Vagina (tissue), 2 donors: ENCODE results near the gene SUN1.

Experiments used
- POLR2A ChIP-seq, 2 donors: fragments of 450-650 bp; IDR thresholded peaks; one replicate each; pipeline ENCODE4 v1.6.1; 2017; ENCODE audit warnings: antibody characterized with exemption in 2 of 2, mild to moderate bottlenecking in 2 of 2, moderate library complexity in 2 of 2
- TF ChIP-seq, protein P1 (sequence below), 3 experiments: fragments of 450-650 bp in 2 of 3; fragments of 200-600 bp in 1 of 3; sonication (generic) in 1 of 3; IDR thresholded peaks; one replicate each; pipeline ENCODE4 v1.5.1; 2017 to 2019; ENCODE audit warnings: antibody characterized with exemption in 3 of 3, mild to moderate bottlenecking in 2 of 3, moderate library complexity in 2 of 3

DNA sequence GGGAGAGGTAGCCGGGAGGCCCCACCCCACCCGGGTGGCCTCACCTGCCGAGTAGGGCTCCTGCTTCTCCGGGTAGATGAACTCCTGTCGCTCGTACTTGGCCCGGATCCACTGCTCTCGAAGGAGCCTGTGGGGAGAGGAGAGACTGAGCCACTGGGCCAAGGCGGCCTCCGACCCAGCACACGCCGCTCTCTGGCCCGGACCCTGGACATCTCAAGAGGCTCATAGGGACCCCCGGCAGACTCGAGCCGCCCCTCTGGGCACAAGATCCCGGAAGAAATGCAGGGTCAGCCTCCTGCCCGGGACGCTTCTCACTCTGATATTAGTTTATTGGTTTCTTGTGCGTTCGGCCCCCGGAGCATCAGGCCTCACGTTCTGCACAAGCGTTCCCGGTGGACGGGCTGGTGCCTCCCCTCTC lies 87.7 kb downstream of the SUN1 start:
- TF ChIP-seq, protein P1, sequence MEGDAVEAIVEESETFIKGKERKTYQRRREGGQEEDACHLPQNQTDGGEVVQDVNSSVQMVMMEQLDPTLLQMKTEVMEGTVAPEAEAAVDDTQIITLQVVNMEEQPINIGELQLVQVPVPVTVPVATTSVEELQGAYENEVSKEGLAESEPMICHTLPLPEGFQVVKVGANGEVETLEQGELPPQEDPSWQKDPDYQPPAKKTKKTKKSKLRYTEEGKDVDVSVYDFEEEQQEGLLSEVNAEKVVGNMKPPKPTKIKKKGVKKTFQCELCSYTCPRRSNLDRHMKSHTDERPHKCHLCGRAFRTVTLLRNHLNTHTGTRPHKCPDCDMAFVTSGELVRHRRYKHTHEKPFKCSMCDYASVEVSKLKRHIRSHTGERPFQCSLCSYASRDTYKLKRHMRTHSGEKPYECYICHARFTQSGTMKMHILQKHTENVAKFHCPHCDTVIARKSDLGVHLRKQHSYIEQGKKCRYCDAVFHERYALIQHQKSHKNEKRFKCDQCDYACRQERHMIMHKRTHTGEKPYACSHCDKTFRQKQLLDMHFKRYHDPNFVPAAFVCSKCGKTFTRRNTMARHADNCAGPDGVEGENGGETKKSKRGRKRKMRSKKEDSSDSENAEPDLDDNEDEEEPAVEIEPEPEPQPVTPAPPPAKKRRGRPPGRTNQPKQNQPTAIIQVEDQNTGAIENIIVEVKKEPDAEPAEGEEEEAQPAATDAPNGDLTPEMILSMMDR (IDR thresholded peaks at IDR 0.05) = no peak
- no peak for TF ChIP-seq POLR2A (IDR thresholded peaks at IDR 0.05)
